Breast epithelium (tissue), 4 donors: ENCODE results near the gene IMPG1. TPM values are rescaled to one million over a fixed set of nuclear protein-coding genes. Genes with fewer than 3 reads are reported as not detected.
"Not testable (repeated sequence)": the region's sequence is repeated elsewhere in the genome, so short reads cannot be mapped to it uniquely, and the experiment has no call there.

Source experiments
- DNase-seq, 2 donors: peaks; one replicate each; pipeline ENCODE4 v3.0.0-alpha.2; 2019; ENCODE audit warnings: low spot score in 2 of 2
- H3K27ac ChIP-seq, 2 donors: fragments of 200-600 bp; sonication (generic) in 1 of 2; one replicate each; pipeline ENCODE4 v1.5.1; 2016 to 2019; ENCODE audit warnings: mild to moderate bottlenecking in 1 of 2
- H3K27me3 ChIP-seq, 2 donors: fragments of 200-600 bp; sonication (generic) in 1 of 2; one replicate each; pipeline versions ENCODE4 v1.5.1 to v1.6.0; 2017 to 2019; ENCODE audit warnings: control low read depth in 1 of 2, mild to moderate bottlenecking in 1 of 2
- H3K36me3 ChIP-seq: fragments of 200-600 bp; one replicate; pipeline ENCODE4 v1.5.1; 2019
- H3K4me1 ChIP-seq, 2 donors: fragments of 200-600 bp; sonication (generic); one replicate each; pipeline ENCODE4 v1.5.1; 2016 to 2019; ENCODE audit warnings: control low read depth in 1 of 2
- H3K4me3 ChIP-seq, 3 donors: fragments of 200-600 bp; sonication (generic); 1 replicate in 2 of 3; 2 replicates in 1 of 3; pipeline ENCODE4 v1.5.1; 2016 to 2019; ENCODE audit warnings: mild to moderate bottlenecking in 3 of 3, moderate library complexity in 2 of 3
- H3K9me3 ChIP-seq, 2 donors: fragments of 200-600 bp; sonication (generic) in 1 of 2; one replicate each; pipeline ENCODE4 v1.5.1; 2016 to 2019; ENCODE audit warnings: control low read depth in 1 of 2
- POLR2A ChIP-seq: fragments of 450-650 bp; IDR thresholded peaks from one replicate; pipeline ENCODE4 v1.6.1; 2016; ENCODE audit warnings: antibody characterized with exemption, mild to moderate bottlenecking, moderate library complexity
- POLR2AphosphoS5 ChIP-seq, 3 donors: sonication (generic); formaldehyde crosslinking; IDR thresholded peaks; one replicate each; pipeline ENCODE4 v1.6.1; 2017; ENCODE audit warnings: antibody characterized with exemption in 3 of 3
- intact Hi-C: fragments of 100-400 bp; cut with DNase I; formaldehyde crosslinking; loops from one replicate; pipeline ENCODE4 v1.15.1; 2023; ENCODE audit warnings: low total_unique reads
- total RNA-seq, 3 donors: library from RNA; depleted of rRNA; stranded (reverse); fragments of >200 nt; gene quantifications; one replicate each; pipeline ENCODE4 v1.1.0, GENCODE V29; 2016
- TF ChIP-seq, protein P1 (sequence below), 3 donors: fragments of 450-650 bp; IDR thresholded peaks; one replicate each; pipeline ENCODE4 v1.5.1; 2016 to 2017; ENCODE audit warnings: antibody characterized with exemption in 3 of 3, mild to moderate bottlenecking in 3 of 3, moderate library complexity in 3 of 3

Gene IMPG1
- total RNA-seq, 3 donors from 2014 or later, result not detected

DNA sequence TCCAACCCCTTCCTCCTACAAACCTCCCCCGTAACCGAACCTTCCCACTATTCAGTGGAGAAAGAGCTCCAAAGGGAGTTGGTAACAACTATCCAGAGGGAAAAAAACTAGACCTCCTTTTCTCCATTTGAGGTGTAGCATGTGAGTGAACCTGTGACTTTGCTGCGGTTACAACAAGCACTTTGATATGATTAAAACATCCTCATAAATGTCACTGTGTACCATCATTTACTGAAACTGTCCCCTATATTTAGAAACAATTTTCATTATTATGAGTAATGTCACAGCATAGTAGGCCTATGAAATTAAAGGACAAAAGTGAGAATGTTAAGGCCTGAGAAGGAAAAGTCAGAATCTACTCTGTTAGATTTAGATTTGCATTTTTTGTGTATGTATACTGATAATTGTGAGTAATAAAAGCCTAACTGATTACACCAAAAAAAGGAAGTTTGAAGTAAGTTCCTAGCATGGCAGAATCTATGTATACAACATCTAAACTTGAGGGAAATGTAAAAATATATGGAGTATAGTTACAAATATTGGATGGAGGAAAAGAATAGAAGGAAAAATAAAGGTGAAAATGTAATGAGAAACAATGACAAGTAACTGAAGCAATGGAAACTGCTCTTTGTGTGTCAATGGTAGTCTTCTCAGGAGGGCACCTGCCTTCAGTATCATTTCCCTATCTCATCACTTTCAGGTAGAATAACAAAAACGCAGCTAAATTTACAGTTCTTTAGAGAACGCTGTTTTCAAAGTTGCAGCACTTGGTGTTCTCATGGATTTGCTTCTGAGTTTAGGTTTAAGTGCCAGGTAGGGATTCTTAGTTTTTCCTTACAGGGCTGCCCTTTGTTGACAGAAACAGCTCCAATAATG is 145.9 kb downstream of the IMPG1 start:
- Histone ChIP-seq H3K4me3 (no peak overlapping the region), H3K27ac (no peak overlapping the region), H3K36me3 (peaks cover 3% of the 10 kb centered on the region), H3K27me3 (no peaks in the 10 kb centered on the region), H3K4me1 (no peaks in the 10 kb centered on the region), H3K9me3 (no peaks in the 10 kb centered on the region)
- DNase-seq, result no peak
- intact Hi-C loops, result no loop called here
- no peak for TF ChIP-seq POLR2A
- TF ChIP-seq POLR2AphosphoS5 (IDR thresholded peaks at IDR 0.05), result no peak
- TF ChIP-seq, protein P1, sequence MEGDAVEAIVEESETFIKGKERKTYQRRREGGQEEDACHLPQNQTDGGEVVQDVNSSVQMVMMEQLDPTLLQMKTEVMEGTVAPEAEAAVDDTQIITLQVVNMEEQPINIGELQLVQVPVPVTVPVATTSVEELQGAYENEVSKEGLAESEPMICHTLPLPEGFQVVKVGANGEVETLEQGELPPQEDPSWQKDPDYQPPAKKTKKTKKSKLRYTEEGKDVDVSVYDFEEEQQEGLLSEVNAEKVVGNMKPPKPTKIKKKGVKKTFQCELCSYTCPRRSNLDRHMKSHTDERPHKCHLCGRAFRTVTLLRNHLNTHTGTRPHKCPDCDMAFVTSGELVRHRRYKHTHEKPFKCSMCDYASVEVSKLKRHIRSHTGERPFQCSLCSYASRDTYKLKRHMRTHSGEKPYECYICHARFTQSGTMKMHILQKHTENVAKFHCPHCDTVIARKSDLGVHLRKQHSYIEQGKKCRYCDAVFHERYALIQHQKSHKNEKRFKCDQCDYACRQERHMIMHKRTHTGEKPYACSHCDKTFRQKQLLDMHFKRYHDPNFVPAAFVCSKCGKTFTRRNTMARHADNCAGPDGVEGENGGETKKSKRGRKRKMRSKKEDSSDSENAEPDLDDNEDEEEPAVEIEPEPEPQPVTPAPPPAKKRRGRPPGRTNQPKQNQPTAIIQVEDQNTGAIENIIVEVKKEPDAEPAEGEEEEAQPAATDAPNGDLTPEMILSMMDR (IDR thresholded peaks at IDR 0.05), result no peak

DNA sequence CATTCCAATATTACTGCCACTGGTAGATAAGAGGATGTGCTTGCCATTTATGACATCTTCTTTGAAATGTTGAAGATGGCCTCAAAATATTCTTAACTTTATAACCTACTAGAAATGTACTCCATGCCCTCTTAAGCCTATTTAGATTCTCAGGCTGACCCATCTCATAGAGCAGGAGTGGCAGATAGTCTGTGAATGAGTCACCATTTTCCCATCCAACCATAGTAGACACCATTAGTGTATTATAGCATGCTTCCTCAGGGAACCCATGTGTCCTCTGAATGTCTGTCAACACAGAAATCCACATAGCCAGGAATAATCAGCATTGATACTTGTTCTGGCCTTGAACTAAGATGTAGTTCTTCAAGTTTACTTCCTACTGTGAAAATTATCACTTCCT is 150.2 kb downstream of the IMPG1 start:
- Histone ChIP-seq H3K27ac (no peak overlapping the region), H3K9me3 (no peaks in the 10 kb centered on the region), H3K4me1 (no peaks in the 10 kb centered on the region), H3K27me3 (no peaks in the 10 kb centered on the region), H3K4me3 (no peak overlapping the region), H3K36me3 (peaks cover 1% of the 10 kb centered on the region)
- no peak for DNase-seq
- intact Hi-C loops, result no loop called here
- no peak for TF ChIP-seq POLR2A
- TF ChIP-seq, protein P1 (IDR thresholded peaks at IDR 0.05), result no peak

DNA sequence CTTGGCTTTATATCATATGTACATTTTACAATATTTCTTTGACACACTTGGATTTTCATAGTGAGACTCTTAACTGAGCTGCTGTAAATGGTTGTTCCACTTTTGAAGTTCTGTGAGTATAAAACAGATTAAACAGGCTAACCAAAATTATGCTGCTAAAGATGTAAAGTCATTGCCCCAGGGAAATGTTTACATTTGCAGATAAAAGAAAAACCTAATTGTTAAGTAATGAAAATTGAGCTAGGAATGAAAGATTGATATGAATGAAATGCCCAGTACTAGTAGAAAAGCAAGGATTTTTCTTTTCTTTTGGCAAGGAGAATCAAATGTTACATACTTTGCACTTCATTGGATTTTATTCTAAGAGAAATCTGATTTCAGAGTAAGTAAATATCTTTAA is 159.4 kb downstream of the IMPG1 start:
- DNase-seq, result no peak
- H3K4me3 ChIP-seq, result no peak overlapping the region
- H3K27me3 ChIP-seq, result no peaks in the 10 kb centered on the region
- H3K27ac ChIP-seq, result no peak overlapping the region
- TF ChIP-seq, protein P1 (IDR thresholded peaks at IDR 0.05), result no peak
- TF ChIP-seq POLR2AphosphoS5 (IDR thresholded peaks at IDR 0.05), result no peak
- TF ChIP-seq POLR2A, result no peak
- H3K9me3 ChIP-seq, result no peaks in the 10 kb centered on the region
- intact Hi-C loops, result no loop called here
- no peaks in the 10 kb centered on the region for H3K4me1 ChIP-seq
- H3K36me3 ChIP-seq, result no peaks in the 10 kb centered on the region

DNA sequence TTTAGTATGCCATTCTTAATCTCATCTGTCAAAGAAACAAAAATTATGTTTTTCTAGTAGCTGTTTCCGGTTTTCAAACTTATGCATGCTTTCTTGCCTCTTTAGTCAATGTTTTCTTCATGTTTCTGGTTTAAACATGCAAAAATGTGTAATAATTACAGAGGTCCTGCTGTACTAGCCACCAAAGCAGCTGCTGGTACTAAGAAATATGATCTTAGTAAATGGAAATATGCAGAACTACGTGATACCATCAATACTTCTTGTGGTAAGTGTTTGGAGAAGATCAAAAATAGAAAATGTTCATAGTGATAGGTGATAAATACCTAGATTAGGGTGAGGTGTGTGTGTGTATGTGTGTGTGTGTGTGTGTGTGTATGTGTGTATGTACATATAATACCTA is 165.0 kb downstream of the IMPG1 start:
- H3K27me3 ChIP-seq, result no peaks in the 10 kb centered on the region
- no peaks in the 10 kb centered on the region for H3K9me3 ChIP-seq
- intact Hi-C loops, result no loop called here
- no peaks in the 10 kb centered on the region for H3K4me1 ChIP-seq
- no peak overlapping the region for H3K27ac ChIP-seq
- H3K36me3 ChIP-seq, result no peaks in the 10 kb centered on the region
- TF ChIP-seq POLR2AphosphoS5 (IDR thresholded peaks at IDR 0.05), result no peak
- TF ChIP-seq POLR2A, result no peak
- TF ChIP-seq, protein P1 (IDR thresholded peaks at IDR 0.05), result no peak
- H3K4me3 ChIP-seq, result no peak overlapping the region
- DNase-seq, result no peak

DNA sequence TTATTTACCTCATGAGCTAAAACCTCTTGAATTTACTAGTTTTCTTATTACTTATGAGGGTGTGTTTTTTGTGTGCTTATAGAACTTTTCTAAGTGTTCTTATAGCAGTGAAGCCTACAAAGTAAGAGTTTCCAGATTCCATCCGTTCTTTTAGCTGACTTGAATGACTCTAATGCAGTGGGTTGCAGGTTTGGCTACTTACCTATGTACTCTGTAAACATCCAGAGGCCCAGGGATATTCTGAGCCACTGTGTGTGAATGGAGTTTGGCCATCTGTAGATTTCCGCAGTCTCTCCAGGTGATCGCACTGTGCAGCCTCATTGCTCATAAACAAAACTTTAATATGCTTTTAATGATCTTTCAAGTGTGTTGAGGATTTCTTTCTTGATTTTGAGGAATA is 165.6 kb downstream of the IMPG1 start:
- intact Hi-C loops, result no loop called here
- H3K27me3 ChIP-seq, result no peaks in the 10 kb centered on the region
- H3K4me3 ChIP-seq, result no peak overlapping the region
- no peaks in the 10 kb centered on the region for H3K36me3 ChIP-seq
- no peak for TF ChIP-seq POLR2AphosphoS5 (IDR thresholded peaks at IDR 0.05)
- TF ChIP-seq, protein P1 (IDR thresholded peaks at IDR 0.05), result no peak
- TF ChIP-seq POLR2A, result no peak
- DNase-seq, result no peak
- H3K27ac ChIP-seq, result no peak overlapping the region
- no peaks in the 10 kb centered on the region for H3K9me3 ChIP-seq
- no peaks in the 10 kb centered on the region for H3K4me1 ChIP-seq

DNA sequence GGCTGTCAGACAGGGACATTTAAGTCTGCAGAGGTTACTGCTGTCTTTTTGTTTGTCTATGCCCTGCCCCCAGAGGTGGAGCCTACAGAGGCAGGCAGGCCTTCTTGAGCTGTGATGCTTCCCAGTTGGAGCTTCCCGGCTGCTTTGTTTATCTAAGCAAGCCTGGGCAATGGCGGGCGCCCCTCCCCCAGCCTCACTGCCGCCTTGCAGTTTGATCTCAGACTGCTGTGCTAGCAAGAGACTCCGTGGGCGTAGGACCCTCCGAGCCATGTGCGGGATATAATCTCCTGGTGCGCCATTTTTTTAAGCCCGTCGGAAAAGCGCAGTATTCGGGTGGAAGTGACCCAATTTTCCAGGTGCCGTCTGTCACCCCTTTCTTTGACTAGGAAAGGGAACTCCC is 167.3 kb downstream of the IMPG1 start:
- H3K4me1 ChIP-seq, intact Hi-C loops, H3K27me3 ChIP-seq, DNase-seq, H3K27ac ChIP-seq, H3K9me3 ChIP-seq, H3K36me3 ChIP-seq, H3K4me3 ChIP-seq: not testable (repeated sequence)

DNA sequence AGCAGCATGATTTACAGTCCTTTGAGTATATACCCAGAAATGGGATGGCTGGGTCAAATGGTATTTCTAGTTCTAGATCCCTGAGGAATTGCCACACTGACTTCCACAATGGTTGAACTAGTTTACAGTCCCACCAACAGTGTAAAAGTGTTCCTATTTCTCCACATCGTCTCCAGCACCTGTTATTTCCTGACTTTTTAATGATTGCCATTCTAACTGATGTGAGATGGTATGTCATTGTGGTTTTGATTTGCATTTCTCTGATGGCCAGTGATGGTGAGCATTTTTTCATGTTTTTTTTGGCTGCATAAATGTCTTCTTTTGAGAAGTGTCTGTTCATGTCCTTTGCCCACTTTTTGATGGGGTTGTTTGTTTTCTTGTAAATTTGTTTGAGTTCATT is 172.2 kb downstream of the IMPG1 start:
- DNase-seq, H3K4me3 ChIP-seq, H3K27me3 ChIP-seq, intact Hi-C loops, H3K9me3 ChIP-seq, H3K4me1 ChIP-seq, H3K27ac ChIP-seq, H3K36me3 ChIP-seq: not testable (repeated sequence)
